ENCODE results near the gene MNS1. TPM values are rescaled to one million over a fixed set of nuclear protein-coding genes. Genes with fewer than 3 reads are reported as not detected.
A peak's percentile ranks its signal among the peaks of the same experiment; 100 is the strongest.
"Not testable (repeated sequence)": the region's sequence is repeated elsewhere in the genome, so short reads cannot be mapped to it uniquely, and the experiment has no call there.

Gene MNS1
- total RNA-seq, 1 experiment from 2014 or later, result 8.4 TPM

GRCh38 chr15:56428821-56429458, 36.0 kb downstream of the MNS1 start:
- no peaks in the 10 kb centered on the region for H3K27me3 ChIP-seq (replicated peaks)
- H3K4me3 ChIP-seq, result no peak overlapping the region
- no peaks in the 10 kb centered on the region for H3K4me1 ChIP-seq (replicated peaks)
- H3K27ac ChIP-seq, result no peak overlapping the region
- H3K36me3 ChIP-seq, result no peaks in the 10 kb centered on the region; the same call in 1 of the 2 replicates
- peak in 1 of 2 experiments; percentile 9 for DNase-seq (ENCODE audit: low read depth in 1 of 2, low spot score in 2 of 2)
- H3K9me3 ChIP-seq (replicated peaks), result no peaks in the 10 kb centered on the region

GRCh38 chr15:56425976-56426375, 39.0 kb downstream of the MNS1 start:
- H3K4me3 ChIP-seq, result no peak overlapping the region

GRCh38 chr15:56425276-56425675, 39.7 kb downstream of the MNS1 start:
- H3K36me3 ChIP-seq, result no peaks in the 10 kb centered on the region
- H3K9me3 ChIP-seq (replicated peaks), result no peaks in the 10 kb centered on the region
- no peak for DNase-seq (ENCODE audit: low read depth in 1 of 2, low spot score in 2 of 2)
- H3K27me3 ChIP-seq (replicated peaks), result no peaks in the 10 kb centered on the region
- no peak overlapping the region for H3K4me3 ChIP-seq
- no peaks in the 10 kb centered on the region for H3K4me1 ChIP-seq (replicated peaks)
- no peak overlapping the region for H3K27ac ChIP-seq

More at GRCh38 chr15:56425976-56426375, 39.0 kb downstream of the MNS1 start:
- no peaks in the 10 kb centered on the region for H3K4me1 ChIP-seq (replicated peaks)
- H3K27ac ChIP-seq, result no peak overlapping the region
- H3K27me3 ChIP-seq (replicated peaks), result no peaks in the 10 kb centered on the region
- no peaks in the 10 kb centered on the region for H3K9me3 ChIP-seq (replicated peaks)
- H3K36me3 ChIP-seq, result no peaks in the 10 kb centered on the region
- no peak for DNase-seq (ENCODE audit: low read depth in 1 of 2, low spot score in 2 of 2)

GRCh38 chr15:56413114-56413733, 51.7 kb downstream of the MNS1 start:
- not testable (repeated sequence) for H3K27me3 ChIP-seq (replicated peaks); H3K4me3 ChIP-seq; H3K9me3 ChIP-seq (replicated peaks); DNase-seq (ENCODE audit: low read depth in 1 of 2, low spot score in 2 of 2); H3K27ac ChIP-seq; H3K4me1 ChIP-seq (replicated peaks); H3K36me3 ChIP-seq

GRCh38 chr15:56411122-56411749, 53.7 kb downstream of the MNS1 start:
- H3K27ac ChIP-seq, result no peak overlapping the region
- no peaks in the 10 kb centered on the region for H3K4me1 ChIP-seq (replicated peaks)
- no peaks in the 10 kb centered on the region for H3K9me3 ChIP-seq (replicated peaks)
- H3K36me3 ChIP-seq, result no peaks in the 10 kb centered on the region
- no peak overlapping the region for H3K4me3 ChIP-seq
- H3K27me3 ChIP-seq (replicated peaks), result no peaks in the 10 kb centered on the region
- no peak for DNase-seq (ENCODE audit: low read depth in 1 of 2, low spot score in 2 of 2)

- Histone ChIP-seq H3K36me3 (no peaks in the 10 kb centered on the region), H3K9me3 (replicated peaks) (no peaks in the 10 kb centered on the region), H3K4me3 (no peak overlapping the region), H3K27ac (no peak overlapping the region), H3K27me3 (replicated peaks) (no peaks in the 10 kb centered on the region), H3K4me1 (replicated peaks) (no peaks in the 10 kb centered on the region)
- DNase-seq (ENCODE audit: low read depth in 1 of 2, low spot score in 2 of 2), result no peak
These were observed 54.2 kb downstream of the MNS1 start for GRCh38 chr15:56410721-56411120.

- not testable (repeated sequence) for H3K36me3 ChIP-seq; DNase-seq (ENCODE audit: low read depth in 1 of 2, low spot score in 2 of 2); H3K4me3 ChIP-seq; H3K27ac ChIP-seq; H3K4me1 ChIP-seq (replicated peaks); H3K27me3 ChIP-seq (replicated peaks); H3K9me3 ChIP-seq (replicated peaks)
These were observed 65.7 kb downstream of the MNS1 start for GRCh38 chr15:56399209-56399608.

GRCh38 chr15:56397325-56397724, 67.6 kb downstream of the MNS1 start:
- not testable (repeated sequence) for H3K9me3 ChIP-seq (replicated peaks); H3K4me1 ChIP-seq (replicated peaks); H3K4me3 ChIP-seq; H3K27me3 ChIP-seq (replicated peaks); H3K27ac ChIP-seq; DNase-seq (ENCODE audit: low read depth in 1 of 2, low spot score in 2 of 2); H3K36me3 ChIP-seq

GRCh38 chr15:56394909-56395308, 70.0 kb downstream of the MNS1 start:
- Histone ChIP-seq H3K4me1 (replicated peaks) (no peaks in the 10 kb centered on the region), H3K4me3 (no peak overlapping the region), H3K27ac (no peak overlapping the region), H3K9me3 (replicated peaks) (no peaks in the 10 kb centered on the region), H3K36me3 (no peaks in the 10 kb centered on the region), H3K27me3 (replicated peaks) (no peaks in the 10 kb centered on the region)
- DNase-seq (ENCODE audit: low read depth in 1 of 2, low spot score in 2 of 2), result no peak

GRCh38 chr15:56393277-56393676, 71.7 kb downstream of the MNS1 start:
- DNase-seq (ENCODE audit: low read depth in 1 of 2, low spot score in 2 of 2), result no peak
- Histone ChIP-seq H3K36me3 (no peaks in the 10 kb centered on the region), H3K27me3 (replicated peaks) (no peaks in the 10 kb centered on the region), H3K9me3 (replicated peaks) (no peaks in the 10 kb centered on the region), H3K4me3 (no peak overlapping the region), H3K27ac (no peak overlapping the region), H3K4me1 (replicated peaks) (no peaks in the 10 kb centered on the region)

- no peaks in the 10 kb centered on the region for H3K4me1 ChIP-seq (replicated peaks)
- H3K27ac ChIP-seq, result no peak overlapping the region
- H3K9me3 ChIP-seq (replicated peaks), result no peaks in the 10 kb centered on the region
- DNase-seq (ENCODE audit: low read depth in 1 of 2, low spot score in 2 of 2), result no peak
- no peaks in the 10 kb centered on the region for H3K27me3 ChIP-seq (replicated peaks)
- no peak overlapping the region for H3K4me3 ChIP-seq
- H3K36me3 ChIP-seq, result no peaks in the 10 kb centered on the region
These were observed 74.1 kb downstream of the MNS1 start for GRCh38 chr15:56390739-56391267.

- Histone ChIP-seq H3K27me3 (replicated peaks) (no peaks in the 10 kb centered on the region), H3K4me1 (replicated peaks) (no peaks in the 10 kb centered on the region), H3K9me3 (replicated peaks) (no peaks in the 10 kb centered on the region), H3K27ac (no peak overlapping the region), H3K4me3 (no peak overlapping the region), H3K36me3 (no peaks in the 10 kb centered on the region)
- DNase-seq (ENCODE audit: low read depth in 1 of 2, low spot score in 2 of 2), result no peak
These were observed 79.0 kb downstream of the MNS1 start for GRCh38 chr15:56385908-56386307.

GRCh38 chr15:56383010-56383409, 81.9 kb downstream of the MNS1 start:
- no peaks in the 10 kb centered on the region for H3K27me3 ChIP-seq (replicated peaks)
- H3K4me1 ChIP-seq (replicated peaks), result no peaks in the 10 kb centered on the region
- H3K27ac ChIP-seq, result no peak overlapping the region
- no peak for DNase-seq (ENCODE audit: low read depth in 1 of 2, low spot score in 2 of 2)
- no peaks in the 10 kb centered on the region for H3K9me3 ChIP-seq (replicated peaks)
- no peaks in the 10 kb centered on the region for H3K36me3 ChIP-seq
- no peak overlapping the region for H3K4me3 ChIP-seq
